ENCODE results near the gene ZNF121.

ZNF121 gene

DNA sequence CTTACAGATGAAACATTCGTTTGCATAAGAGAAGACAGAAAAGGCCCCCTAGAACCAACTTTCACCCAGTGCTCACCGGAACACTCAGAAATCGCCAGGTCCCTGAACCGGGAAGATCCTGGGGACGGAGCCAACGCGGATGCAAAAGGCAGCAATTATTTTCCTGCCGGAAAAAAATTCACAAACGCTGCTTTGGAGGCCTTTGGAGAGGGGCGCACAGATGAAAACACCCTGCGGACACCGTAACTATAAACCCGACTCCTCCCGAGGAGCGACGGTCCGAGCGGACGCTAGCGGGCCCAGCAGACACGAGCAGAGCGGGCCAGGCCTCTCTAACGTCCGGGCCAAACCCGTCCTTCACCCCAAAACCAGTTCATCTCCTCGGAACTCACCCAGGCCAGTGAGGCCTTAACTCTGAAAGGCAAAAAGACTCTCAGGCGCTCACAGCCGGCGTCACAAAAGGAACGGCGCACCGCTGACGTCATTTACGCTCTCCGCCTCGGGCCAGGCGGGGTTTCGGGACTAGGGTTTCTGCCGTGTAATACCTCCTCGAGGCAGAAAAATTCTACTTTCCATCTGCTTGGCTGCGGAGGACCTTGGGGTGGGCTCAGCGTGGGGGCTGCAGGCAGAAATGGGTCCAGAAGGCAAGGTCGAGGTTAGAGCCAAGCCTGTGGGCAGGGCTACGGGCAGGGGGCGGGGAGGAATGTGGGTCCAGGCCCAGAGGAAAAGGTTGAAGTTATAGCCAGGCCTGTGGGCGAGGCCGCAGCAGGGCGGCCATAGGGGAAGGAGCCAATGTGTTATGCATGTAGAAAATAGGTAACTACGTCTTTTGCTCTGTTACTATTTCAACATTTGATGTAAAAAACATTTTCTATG, 45.9 kb downstream of the ZNF121 start, which contains the start of gene ZNF426:
Gene ZNF426 (minus strand): TSS at position 463 of the 876 bp plus-strand sequence. CDS start 2,413 bp downstream, outside the sequence.
- DNase-seq: peak; percentile 16 to 89 (median 71)

DNA sequence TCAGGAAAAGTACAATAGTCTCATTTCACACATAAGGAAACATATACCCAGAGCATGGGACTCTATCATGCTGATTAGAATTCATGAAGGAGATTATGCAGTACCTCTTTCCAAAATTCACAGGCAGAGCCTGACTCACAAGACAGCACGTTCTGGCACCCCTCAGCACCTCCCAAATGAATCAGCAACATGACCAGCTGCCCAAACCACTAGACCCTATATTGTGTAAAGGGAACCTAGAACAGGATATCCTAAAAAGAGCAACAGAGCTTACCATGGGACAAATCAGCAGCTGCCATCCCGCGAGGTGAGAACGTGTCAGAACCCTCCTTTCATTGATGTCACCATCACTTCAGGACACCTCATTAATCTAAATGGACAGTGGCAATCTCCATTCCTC, 48.4 kb downstream of the ZNF121 start:
- DNase-seq: no peak

DNA sequence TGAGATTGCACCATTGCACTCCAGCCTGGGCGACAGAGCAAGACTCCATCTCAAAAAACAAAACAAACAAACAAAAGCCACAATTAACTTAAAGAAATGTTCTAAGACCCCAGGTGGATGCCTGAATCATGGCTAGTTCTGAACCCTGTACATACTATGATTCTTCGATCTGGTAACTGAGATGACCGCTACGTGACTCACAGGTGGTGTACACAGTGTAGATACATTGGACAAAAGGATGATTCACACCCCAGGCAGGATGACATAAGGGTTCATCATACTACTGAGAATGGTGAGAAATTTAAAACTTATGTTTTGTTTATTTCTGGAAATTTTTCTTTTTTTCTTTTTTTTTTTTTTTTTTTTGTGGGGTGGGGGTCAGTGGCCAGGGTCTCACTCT, 52.4 kb downstream of the ZNF121 start:
- no peak for DNase-seq

DNA sequence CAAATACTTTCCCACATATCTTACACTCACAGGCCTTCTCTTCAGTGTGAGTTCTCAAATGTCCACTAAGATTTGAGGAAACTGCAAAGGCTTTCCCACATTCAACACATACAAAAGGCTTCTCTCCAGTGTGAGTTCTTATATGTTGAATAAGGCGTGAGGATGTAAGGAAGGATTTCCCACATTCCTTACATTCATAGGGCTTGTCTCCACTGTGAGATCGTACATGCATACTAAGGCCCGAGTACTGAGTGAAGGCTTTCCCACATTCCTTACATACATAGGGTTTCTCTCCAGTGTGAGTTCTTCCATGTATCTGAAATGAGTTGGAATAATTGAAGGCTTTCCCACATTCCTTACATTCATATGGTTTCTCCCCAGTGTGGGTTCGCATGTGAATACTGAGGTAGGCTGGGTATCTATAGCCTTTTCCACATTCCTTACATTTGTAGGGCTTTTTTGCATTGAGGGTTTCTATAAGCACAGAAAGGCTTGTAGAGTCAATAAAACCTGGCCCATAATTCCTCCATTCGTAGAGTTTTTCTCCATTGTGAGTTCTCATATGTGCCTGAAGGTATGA, 55.5 kb downstream of the ZNF121 start:
- no peak for DNase-seq

DNA sequence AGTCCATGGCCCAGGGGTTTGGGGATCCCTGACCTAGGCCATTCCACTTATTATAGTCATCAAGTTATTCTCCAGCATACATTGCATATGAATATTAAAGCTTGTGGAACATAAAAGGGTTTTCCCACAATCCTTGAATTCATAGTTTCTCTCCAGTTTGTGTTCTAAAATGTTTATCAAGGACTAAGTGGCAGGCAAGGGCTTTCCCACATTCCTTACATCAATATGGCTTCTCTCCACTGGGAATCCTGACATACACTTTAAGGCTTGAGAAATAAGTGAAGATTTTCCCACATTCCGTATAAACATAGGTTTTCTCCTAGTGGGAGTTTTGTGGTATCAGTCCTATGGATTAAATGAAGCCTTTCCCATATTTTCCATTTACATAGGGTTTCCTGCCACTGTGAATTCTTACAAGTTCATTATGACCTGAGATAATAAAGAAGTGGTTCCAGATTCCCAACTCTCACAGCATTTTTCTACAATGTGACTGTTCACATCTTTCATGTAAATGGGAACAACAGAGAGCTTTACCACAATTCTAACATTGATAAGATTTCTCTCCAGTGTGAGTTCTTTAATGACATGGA, 60.3 kb downstream of the ZNF121 start:
- no peak for DNase-seq
